ENCODE measurements around the gene CCDC146.
"Not testable (repeated sequence)": the region's sequence is repeated elsewhere in the genome, so short reads cannot be mapped to it uniquely, and the experiment has no call there.

CCDC146 gene, protein sequence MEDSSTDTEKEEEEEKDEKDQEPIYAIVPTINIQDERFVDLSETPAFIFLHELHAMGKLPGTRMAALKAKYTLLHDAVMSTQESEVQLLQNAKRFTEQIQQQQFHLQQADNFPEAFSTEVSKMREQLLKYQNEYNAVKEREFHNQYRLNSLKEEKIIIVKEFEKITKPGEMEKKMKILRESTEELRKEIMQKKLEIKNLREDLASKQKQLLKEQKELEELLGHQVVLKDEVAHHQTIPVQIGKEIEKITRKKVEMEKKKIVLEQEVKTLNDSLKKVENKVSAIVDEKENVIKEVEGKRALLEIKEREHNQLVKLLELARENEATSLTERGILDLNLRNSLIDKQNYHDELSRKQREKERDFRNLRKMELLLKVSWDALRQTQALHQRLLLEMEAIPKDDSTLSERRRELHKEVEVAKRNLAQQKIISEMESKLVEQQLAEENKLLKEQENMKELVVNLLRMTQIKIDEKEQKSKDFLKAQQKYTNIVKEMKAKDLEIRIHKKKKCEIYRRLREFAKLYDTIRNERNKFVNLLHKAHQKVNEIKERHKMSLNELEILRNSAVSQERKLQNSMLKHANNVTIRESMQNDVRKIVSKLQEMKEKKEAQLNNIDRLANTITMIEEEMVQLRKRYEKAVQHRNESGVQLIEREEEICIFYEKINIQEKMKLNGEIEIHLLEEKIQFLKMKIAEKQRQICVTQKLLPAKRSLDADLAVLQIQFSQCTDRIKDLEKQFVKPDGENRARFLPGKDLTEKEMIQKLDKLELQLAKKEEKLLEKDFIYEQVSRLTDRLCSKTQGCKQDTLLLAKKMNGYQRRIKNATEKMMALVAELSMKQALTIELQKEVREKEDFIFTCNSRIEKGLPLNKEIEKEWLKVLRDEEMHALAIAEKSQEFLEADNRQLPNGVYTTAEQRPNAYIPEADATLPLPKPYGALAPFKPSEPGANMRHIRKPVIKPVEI

DNA sequence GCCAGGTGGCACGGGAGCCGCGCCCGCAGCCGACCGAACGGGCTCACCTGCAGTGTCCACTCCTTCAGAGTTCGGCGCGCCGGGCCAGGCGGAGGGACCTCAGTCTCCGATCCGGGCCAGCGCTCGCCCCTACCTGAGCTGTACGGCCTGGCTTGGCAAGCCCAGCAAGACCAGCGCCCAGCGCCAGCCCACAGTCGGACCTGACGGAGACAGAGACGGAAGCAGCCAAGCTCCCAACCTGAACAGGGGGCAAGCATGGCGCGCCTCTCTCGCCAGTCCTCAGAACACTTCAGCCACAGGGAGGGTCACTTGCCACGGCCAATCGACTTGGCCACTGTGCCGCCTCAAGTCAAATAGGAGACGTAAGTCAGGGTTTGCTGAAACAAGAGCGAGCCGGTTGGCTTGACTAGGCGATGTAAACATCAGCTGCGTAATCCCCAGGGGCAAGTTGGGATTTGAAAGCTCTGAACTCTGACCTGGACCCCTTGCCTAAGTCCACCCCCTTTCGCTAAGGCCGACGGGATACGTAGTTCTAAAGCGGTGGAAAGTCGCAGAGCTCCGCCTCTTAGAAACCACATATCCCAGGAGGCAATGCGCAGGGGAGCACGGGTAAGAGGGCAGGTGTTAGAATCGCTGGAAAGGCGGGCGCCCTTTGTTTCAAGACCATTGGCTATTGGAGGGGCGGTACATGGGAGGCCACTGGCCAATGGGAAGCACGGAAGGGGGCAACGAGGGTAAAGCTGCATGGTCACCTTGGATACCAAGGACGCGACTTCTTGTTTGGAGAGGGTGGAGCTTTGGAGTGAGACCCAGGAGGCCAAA is at the start of gene CCDC146:
Gene CCDC146 (plus strand): TSS at position 756 of the 822 bp plus-strand sequence. CDS start 45,054 bp downstream, outside the sequence.
- DNase-seq, result peak; percentile 87 to 97 (median 94)

DNA sequence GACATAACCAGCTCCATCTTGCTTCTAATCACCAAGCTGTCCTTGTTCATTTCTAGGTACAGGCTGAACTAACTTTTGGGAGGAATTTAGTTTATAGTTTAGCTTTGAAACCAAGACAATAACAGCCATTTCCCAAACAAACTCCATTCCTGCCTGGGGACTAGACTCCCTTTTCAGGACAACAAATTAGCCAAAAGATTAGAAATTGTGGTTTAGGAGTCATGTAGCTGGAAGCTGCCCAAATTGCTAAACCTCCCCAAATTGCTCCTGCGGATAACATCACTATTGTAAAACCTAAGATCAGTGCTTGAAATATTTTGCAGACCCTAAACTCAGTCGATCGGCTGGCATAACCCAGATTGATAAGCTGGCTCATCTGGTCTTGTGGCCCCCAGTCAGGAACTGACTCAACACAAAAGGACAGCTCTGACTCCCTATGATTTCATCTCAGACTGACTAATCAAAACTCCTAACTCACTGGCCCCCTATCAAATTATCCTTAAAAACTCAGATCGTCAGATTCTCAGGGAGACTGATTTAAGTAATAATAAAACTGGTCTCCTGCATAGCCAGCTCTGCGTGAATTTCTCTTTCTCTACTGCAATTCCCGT is 47.5 kb upstream of the CCDC146 start:
- not testable (repeated sequence) for DNase-seq

DNA sequence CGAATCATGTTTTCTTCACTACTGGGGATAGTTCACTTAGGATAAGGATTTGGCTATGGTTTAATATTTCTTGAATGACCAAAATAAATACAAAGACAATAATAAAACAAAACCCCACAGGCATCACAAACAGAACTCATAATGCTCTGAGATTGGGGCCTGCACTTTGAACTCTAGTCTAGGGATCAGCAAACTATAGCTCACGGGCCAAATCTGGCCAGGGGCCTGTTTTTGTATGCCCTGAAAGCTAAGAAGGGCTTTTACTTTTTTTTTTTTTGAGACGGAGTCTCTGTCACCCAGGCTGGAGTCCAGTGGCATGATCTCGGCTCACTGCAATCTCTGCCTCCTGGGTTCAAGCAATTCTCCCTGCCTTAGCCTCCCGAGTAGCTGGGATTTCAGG is 45.4 kb upstream of the CCDC146 start:
- DNase-seq, result not testable (repeated sequence)

DNA sequence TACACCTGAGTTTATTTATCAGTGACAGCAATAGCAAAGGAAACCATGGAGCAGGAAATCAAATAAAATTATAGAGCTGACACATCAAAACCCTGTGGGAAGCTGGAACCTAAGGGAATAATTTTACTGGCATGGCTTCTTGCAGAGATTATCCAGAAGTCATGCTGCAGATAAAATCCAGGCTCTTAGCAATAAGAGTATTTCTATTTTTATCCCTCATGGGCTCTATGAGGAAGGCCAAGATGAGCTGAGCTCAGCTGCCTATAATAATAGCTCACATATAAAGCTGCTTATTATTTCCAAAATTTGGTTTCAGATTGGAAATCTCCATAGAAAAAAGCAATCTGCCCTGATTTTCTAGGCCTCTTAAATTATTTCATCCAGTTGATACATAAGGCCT is 43.3 kb upstream of the CCDC146 start:
- DNase-seq, result not testable (repeated sequence)

DNA sequence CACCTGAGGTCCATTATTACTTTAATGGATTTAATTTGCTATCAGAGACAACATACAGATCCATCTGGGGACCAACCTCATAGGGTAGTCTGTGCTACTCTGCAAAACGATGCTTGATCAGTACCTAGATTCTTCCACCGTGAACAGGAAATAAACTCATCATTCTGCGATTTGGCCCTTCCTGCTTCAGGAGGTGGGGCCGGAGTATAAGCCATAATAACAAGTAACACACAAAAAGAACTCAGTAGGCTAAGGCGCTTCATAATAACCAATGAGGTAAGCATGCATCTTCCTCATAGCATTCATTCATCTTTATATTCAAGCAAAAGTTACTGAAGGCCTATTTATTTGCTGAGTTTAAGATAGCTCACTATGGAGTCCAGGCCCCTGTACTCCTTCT is 42.8 kb upstream of the CCDC146 start:
- DNase-seq, result not testable (repeated sequence)

DNA sequence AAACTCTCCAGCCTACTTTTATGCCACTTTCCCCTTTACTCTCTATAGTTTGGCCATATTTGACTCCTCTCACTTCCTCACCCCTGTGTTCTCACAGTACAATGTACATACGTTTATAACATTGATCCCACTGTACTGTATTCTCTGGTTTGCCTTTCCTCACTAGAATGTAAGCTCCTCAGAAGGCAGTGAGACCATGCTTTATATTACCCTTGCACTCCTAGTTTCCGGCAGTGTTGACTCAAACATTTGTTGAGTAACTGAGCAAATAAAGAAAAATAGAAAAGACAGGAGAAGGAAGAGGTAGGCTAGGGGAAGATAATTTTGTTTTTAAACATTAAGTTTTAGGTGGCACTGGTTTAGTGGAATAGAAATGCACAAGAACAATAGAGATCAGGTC is 42.2 kb upstream of the CCDC146 start:
- DNase-seq, result not testable (repeated sequence)

DNA sequence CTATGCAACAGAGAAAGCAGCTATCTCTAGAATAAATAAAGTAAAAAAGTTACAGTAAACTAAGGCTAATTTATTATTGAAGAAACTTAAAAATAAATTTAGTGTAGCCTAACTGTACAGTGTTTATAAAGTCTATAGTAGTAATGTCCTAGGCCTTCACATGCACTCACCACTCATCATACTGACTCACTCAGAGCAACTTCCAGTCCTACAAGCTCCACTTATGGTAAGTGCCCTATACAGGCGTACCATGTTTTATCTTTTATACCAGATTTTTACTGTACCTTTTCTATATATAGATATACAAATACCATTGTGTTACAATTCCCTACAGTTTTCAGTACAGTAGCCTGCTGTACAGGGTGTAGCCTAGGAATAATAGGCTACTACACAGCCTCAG is 40.2 kb upstream of the CCDC146 start:
- DNase-seq, result not testable (repeated sequence)

DNA sequence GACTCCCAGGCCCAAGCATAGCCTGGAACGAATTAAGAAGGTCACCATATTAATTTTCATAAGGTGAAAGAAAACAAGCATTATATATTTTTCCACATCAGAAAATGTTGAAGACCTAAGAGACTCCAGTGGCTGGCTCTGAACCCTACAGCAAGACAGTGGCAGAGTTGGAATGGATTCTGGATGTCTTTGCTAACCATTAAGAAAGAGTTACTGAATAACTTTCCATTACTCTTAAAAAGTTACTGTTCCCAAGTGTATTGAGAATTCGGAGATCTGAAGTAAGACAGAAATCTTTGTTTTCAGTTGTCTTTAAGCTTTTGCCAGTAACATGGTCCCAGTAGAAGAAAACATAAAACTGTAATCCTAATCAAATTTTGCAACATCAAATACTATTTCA is 30.1 kb upstream of the CCDC146 start:
- DNase-seq, result not testable (repeated sequence)

DNA sequence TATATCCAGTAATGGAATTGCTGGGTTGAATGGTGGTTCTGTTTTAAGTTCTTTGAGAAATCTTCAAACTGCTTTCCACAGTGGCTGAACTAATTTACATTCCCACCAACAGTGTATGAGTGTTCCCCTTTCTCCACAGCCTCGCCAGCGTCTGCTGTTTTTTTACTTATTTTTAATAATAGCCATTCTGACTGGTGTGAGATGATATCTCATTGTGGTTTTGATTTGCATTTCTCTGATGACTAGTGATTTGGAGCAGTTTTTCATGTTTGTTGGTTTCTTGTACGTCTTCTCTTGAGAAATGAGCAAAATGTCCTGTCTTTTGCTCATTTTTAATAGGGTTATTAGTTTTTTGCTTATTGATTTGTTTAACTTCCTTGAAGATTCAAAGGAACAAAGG is 21.9 kb upstream of the CCDC146 start:
- DNase-seq, result not testable (repeated sequence)

DNA sequence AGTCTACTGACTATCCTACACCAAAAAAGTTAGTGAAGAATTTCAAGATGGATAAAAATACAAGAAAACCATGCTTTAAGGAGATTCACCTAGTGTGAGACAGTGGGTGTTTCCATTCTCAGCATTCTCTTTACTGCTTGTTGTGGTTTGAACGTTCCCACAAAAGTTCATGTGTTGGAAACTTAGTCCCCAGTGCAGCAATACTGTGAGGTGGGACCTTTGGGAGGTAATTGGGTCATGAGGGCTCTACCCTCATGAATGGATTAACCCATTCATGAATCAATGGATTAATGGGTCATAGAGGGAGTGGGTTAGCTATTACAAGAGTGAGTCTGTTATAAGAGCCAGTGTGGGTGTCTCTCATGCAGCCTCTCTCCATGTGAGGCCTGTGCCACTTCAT is 21.2 kb upstream of the CCDC146 start:
- not testable (repeated sequence) for DNase-seq

DNA sequence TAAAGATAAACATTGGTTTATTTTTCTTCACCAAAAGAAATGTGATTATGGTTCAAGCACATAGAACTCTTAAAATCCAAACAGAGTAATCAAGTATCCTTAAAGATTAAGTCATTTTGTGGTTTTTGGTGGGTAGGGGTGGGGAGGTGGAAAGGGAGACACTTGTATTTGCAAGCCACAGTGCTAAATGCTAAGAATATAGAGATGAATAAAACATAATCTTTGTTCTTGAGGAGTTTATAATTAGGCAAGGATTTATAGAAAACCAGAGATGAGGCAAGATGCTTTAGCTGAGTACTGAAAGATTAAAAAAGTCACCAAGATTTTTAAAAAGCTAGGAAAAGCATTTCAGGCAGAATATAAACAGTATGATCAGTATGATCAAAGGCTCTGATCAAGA is 19.7 kb upstream of the CCDC146 start:
- not testable (repeated sequence) for DNase-seq

DNA sequence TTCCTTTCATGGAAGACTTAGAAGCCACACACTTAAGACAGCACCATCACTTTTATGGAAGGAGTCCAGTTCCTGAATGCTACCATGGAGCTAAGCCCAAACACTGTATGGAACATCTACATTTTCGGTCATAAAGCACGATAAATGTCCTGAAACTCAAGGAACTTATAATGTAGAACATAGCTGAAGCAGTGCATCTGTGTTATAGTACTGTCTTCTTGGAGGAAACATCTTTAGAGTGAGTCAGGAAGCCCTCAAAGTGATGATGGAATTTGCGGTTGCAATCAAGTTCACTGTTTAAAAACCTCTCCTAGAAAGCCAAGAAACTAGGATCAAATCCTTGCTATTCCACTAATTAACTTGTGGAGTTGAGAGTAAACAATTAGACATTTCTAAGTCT is 16.5 kb upstream of the CCDC146 start:
- not testable (repeated sequence) for DNase-seq

DNA sequence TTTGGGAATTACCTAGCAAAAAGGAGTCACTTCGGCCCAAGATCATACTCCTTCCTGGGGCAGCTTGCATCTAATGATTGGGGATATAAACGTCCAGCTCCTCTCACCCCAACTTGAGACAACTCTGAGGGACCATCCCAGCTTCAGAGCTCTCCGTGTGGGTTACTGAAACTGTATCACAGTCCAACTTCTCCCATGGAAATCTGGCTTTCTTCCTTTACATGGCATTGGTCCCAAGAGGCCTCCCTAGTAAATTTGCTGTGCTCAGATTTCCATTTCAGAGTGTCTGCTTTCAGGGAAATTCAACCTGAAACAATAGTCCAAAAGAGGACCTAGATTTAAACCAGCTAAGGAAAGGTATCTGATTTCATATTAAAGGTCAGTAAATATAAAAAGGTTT is 14.8 kb upstream of the CCDC146 start:
- DNase-seq, result not testable (repeated sequence)

DNA sequence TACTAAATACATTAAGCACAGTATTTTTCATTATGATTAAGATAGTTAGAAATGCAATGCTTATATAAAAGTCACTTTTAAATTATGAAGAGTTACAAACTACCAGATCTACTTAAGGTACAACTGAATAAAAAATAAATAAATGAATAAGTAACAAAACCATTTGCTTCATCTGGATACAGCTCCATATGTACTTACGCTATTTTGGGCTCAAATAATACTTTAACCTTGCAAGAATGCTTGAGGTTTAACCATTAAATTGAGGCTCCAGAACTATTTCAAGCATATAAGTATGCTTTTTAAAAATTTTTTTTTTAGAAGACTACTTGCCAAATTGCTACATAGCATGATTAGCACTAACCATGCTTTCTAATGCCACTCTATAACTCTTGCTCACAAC is 14.1 kb upstream of the CCDC146 start:
- DNase-seq, result not testable (repeated sequence)

DNA sequence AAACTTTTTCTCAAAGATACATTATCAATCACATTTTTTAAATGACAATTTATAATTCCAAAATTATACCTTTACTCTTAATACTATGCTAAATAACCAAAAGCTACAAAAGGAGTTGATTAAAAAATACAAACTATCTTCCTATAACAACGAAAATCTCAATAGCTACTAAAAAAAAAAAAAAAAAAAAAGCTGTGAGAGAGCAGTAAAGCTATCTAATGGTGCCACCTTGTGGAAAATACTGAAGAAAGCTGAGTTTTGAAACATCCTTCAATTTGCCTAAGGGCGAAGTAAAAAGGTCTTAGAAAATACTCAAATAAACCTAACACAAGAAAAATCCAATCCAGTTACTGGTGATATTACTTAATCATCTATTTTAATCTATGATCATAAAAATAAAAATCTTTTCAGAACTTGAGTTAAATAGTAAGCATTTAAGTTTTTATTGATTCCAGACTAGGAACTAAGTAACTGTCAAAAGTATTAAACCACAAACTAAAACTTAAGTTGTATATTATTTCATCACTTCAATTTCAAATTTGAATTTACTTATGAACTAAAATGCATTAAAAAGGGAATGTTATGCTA is 9.6 kb upstream of the CCDC146 start:
- DNase-seq, result peak in 3 of 6 experiments; percentile 9 to 34 (median 34)

DNA sequence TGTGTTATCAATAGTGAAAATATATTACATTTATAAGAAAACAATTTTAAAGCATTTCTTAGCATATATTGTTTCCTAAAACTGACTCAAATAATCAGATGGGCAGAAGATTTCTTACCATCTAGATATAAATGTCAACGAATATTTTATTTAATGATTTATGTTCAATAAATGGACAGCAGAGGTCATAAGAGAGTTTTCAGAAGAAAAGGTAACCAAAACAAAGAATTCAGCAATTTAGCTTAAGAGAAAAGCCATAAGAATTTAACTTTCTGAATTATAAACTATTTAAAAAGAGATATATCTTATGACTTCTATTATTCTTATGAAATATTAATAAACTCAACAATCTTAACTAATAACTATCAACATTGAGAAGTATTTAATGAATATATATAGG is 3.1 kb downstream of the CCDC146 start:
- peak in 2 of 6 experiments; percentile 6 to 8 for DNase-seq

DNA sequence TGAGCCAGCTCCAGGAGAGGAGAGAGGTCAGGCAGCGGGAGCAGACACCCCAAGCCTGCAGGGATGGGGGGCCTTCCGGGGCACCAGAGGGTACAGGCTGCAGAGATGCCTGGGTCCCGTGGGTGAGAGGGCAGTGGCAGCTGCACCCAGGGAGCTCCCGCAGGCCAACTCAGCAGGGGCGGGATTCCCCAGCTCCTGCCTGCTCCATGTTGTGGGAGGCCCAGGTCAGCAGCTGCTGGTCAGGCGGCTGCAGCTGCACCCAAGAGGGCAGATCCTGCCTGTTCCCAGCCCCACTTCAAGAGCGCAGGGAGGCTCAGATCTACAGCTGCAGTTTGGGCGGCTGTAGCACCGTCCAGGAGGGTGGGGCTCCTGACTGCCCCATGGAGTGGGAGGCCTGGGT is 4.6 kb downstream of the CCDC146 start:
- not testable (repeated sequence) for DNase-seq

DNA sequence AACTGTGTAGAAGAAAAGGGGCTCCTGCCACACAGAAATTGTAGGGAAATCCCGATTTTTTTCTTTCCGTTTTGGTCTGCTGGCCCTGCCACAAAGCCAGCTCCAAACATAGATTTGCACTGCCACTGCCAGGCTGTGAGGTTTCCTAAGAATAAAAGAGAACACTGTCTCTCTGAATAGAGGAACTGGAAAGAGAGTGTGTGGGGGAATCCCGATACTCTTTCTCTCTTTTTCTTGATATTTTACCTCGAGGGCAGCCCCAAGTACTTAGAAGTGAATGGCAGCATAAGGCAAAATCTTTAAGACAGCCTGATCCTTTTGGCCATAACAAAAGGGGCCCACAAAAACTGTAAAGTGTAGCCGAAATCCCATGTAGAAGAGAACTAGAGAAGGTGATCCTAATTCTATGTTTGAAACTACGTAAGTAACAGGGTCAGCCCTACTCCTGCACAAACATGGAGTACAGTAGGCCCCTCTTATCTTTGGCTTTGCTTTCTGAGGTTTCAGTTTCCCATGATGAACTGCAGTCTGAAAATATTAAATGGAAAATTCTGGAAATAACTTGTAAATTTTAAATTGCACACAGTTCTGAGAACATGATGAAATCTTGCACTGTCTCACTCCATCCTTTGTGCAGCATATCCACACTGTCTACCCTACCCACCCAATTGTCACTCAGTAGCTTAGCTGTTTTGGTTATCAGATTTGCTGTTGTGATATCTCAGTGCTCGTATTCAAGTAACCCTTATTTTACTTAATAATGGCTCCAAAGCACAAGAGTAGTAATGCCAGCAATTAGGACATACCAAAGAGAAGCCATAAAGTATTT is 6.4 kb downstream of the CCDC146 start:
- not testable (repeated sequence) for DNase-seq

DNA sequence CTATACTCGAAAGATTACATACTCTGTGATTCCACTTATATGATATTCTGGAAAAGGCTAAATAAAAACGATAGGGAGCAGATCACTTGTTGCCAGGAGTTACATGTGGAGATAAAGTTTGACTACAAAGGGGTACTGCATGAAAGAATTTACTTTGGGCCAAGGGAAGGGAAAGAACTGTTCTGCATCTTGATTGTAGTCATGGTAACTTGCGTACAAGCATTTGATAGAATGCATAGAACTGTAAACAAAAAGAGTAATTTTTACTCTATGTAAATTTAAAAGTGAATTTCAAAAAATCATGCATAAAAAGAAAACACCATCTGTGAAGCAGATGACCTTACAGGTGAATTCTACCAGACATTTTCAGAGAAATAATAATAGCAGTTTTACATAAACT is 9.4 kb downstream of the CCDC146 start:
- DNase-seq, result not testable (repeated sequence)

DNA sequence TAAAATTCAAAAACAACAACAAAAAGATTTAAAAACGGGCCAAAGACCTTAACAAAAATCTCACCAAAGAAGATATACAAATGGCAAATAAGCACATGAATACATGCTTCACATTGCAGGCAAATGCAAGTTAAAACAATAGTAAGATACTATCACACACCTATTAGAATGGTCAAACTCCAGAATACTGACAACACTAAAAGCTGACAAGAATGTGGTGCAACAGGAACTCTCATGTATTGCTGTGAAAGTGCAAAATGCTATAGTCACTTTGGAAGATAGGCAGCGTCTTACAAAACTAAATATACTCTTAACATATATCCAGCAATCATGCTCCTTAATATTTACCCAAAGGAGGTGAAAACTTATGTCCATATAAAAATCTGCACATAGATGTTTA is 16.3 kb downstream of the CCDC146 start:
- not testable (repeated sequence) for DNase-seq

DNA sequence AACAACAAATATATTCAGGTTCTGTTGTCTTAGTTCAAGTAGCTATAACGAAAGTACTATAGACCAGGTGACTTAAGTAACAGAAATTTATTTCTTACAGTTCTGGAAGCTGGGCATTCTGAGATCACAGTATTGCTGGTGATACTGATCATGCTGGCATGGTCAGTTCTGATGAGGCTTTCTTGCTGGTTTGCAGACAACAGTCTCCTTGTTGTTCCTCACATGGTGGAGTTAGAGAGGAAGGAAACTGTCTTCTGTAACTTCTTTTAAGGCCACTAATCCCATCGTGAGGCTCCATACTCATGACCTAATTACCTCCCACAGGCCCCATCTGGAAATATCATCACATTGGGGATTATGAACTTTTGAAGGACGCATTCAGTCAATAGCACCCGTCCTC is 17.9 kb downstream of the CCDC146 start:
- DNase-seq, result not testable (repeated sequence)
